SU-DHL-6 (cell line): ENCODE results near the gene SRGAP1.

Experiments
- CTCF ChIP-seq: fragments of 200-600 bp; sonication (generic); IDR thresholded peaks from one replicate; pipeline ENCODE4 v1.5.1; 2017; ENCODE audit warnings: antibody characterized with exemption, mild to moderate bottlenecking, low read length, moderate library complexity; ENCODE audit not compliant: insufficient read depth, poor library complexity, severe bottlenecking
- EZH2phosphoT487 ChIP-seq: fragments of 200-600 bp; sonication (generic), shearing (Covaris generic); conservative IDR thresholded peaks from 2 replicates; pipeline ENCODE4 v1.6.1; 2018; ENCODE audit warnings: mild to moderate bottlenecking, antibody characterized with exemption, low read length, moderate library complexity, mixed read lengths

GRCh38 chr12:64006211-64006825 is 161.8 kb downstream of the SRGAP1 start:
- no peak for TF ChIP-seq CTCF
- no peak for TF ChIP-seq EZH2phosphoT487
